Measurements from ENCODE around the gene PRAC1. TPM values are rescaled to one million over a fixed set of nuclear protein-coding genes. Genes with fewer than 3 reads are reported as not detected.

PRAC1 gene
- total RNA-seq, 2 experiments from 2014 or later, result not detected

- no peaks in the 10 kb centered on the region for H3K9me3 ChIP-seq (ENCODE audit: low read length)
- no peaks in the 10 kb centered on the region for H4K20me1 ChIP-seq (ENCODE audit: insufficient read depth, low read length)
- H3K4me3 ChIP-seq (ENCODE audit: low read depth, low read length, poor library complexity, severe bottlenecking), result no peak overlapping the region
- no peak for DNase-seq (ENCODE audit: low spot score)
- H3K9me2 ChIP-seq (ENCODE audit: insufficient read depth, low read length), result no peaks in the 10 kb centered on the region
- ChIA-PET POLR2A (no interaction called here), CTCF (ENCODE audit: unreplicated experiment) (no interaction called here)
- no peaks in the 10 kb centered on the region for H3K36me3 ChIP-seq (ENCODE audit: insufficient read depth, low read length)
- no peak overlapping the region for H2AFZ ChIP-seq (ENCODE audit: low read length)
- intact Hi-C loops (cut with micrococcal nuclease; ENCODE audit: unreplicated experiment), result no loop called here
- TF ChIP-seq CTCF (conservative IDR thresholded peaks at IDR 0.05; ENCODE audit: low read length), result no peak
- no peak for TF ChIP-seq EZH2phosphoT487 (IDR thresholded peaks at IDR 0.05; ENCODE audit: borderline replicate concordance, low read depth, low read length)
- H3K4me2 ChIP-seq (ENCODE audit: low read length), result no peak overlapping the region
- BruUV-seq (replicated peaks), result no TSS peak
- H3K4me1 ChIP-seq (ENCODE audit: insufficient read depth, low read length, poor library complexity, severe bottlenecking), result no peaks in the 10 kb centered on the region
- no peak overlapping the region for H3K27ac ChIP-seq (ENCODE audit: low read depth, low read length, poor library complexity, severe bottlenecking)
- no peaks in the 10 kb centered on the region for H3K79me2 ChIP-seq (ENCODE audit: insufficient read depth, low read depth, low read length)
Observed at GRCh38 chr17:48756830-48757251, 34.5 kb upstream of the PRAC1 start.

DNA sequence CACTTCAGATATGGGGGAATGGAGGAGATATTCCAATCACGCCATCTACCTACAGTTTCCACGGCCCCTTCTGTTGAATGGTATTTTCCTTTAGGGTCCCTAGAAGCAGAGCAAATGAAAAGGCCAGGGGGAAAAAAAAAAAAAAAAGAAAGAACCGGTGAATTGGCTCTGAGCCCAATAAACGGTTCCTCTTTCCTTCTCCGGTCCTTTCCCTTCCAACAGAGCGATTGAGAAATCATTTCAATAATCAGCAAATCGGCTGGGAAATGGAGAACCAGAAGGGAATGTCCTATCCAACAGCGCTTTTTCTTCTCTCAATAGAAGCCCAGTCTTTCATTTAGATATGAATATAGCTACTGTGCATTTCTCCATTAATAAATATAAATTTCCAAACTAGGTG lies 33.0 kb upstream of the PRAC1 start:
- DNase-seq (ENCODE audit: low spot score), result no peak
- no peaks in the 10 kb centered on the region for H3K4me1 ChIP-seq (ENCODE audit: insufficient read depth, low read length, poor library complexity, severe bottlenecking)
- H3K4me3 ChIP-seq (ENCODE audit: low read depth, low read length, poor library complexity, severe bottlenecking), result no peak overlapping the region
- H3K4me2 ChIP-seq (ENCODE audit: low read length), result no peak overlapping the region
- no peak for TF ChIP-seq EZH2phosphoT487 (IDR thresholded peaks at IDR 0.05; ENCODE audit: borderline replicate concordance, low read depth, low read length)
- no peak for TF ChIP-seq CTCF (conservative IDR thresholded peaks at IDR 0.05; ENCODE audit: low read length)
- intact Hi-C loops (cut with micrococcal nuclease; ENCODE audit: unreplicated experiment), result no loop called here
- H2AFZ ChIP-seq (ENCODE audit: low read length), result no peak overlapping the region
- H3K9me3 ChIP-seq (ENCODE audit: low read length), result no peaks in the 10 kb centered on the region
- ChIA-PET POLR2A (no interaction called here), CTCF (ENCODE audit: unreplicated experiment) (no interaction called here)
- BruUV-seq (replicated peaks), result no TSS peak
- H3K79me2 ChIP-seq (ENCODE audit: insufficient read depth, low read depth, low read length), result no peaks in the 10 kb centered on the region
- H3K36me3 ChIP-seq (ENCODE audit: insufficient read depth, low read length), result no peaks in the 10 kb centered on the region
- H3K9me2 ChIP-seq (ENCODE audit: insufficient read depth, low read length), result no peaks in the 10 kb centered on the region
- H4K20me1 ChIP-seq (ENCODE audit: insufficient read depth, low read length), result no peaks in the 10 kb centered on the region
- H3K27ac ChIP-seq (ENCODE audit: low read depth, low read length, poor library complexity, severe bottlenecking), result no peak overlapping the region

DNA sequence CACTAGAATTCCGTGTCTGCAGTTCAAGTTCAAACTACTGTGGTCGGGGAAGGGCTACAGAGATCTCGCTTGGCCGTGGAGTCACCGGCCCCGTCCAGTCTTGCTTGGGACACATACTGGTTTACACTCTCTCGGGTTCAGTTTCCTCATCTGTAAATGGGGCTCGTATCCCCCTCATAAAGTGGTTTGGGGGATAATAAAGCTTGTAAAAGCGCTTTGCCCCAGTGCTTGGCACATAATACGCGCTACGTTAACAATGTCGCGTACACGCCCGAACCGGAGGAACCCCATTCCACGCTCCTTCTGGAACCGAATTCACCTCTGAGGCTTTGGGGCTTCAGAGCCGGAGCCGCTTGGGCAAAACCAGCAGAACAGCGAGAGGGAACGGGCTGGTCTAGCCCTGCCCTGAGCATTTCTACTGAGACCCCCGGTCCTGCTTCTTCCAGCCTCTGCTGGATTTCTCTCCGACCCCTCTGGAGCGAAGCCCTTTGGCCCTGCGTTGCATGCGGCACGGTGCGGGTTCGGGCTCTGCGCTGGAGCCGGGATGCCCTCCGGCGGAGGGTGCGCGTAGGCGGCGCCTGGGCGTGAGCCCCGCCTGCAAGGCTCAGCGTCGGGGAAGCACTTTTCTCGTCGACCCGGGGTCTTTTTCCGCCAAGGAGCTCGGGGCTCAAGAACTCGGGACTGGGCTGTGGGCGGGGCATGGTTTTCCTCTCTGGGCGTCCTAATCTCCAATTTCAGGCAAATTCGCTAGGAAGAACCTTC lies 32.4 kb upstream of the PRAC1 start:
- no peak overlapping the region for H3K4me2 ChIP-seq (ENCODE audit: low read length)
- intact Hi-C loops (cut with micrococcal nuclease; ENCODE audit: unreplicated experiment), result no loop called here
- no peak for DNase-seq (ENCODE audit: low spot score)

More for the DNA sequence above, 32.4 kb upstream of the PRAC1 start:
- Histone ChIP-seq H3K9me2 (ENCODE audit: insufficient read depth, low read length) (no peaks in the 10 kb centered on the region), H3K36me3 (ENCODE audit: insufficient read depth, low read length) (no peaks in the 10 kb centered on the region), H3K27ac (ENCODE audit: low read depth, low read length, poor library complexity, severe bottlenecking) (no peak overlapping the region), H4K20me1 (ENCODE audit: insufficient read depth, low read length) (no peaks in the 10 kb centered on the region), H3K4me3 (ENCODE audit: low read depth, low read length, poor library complexity, severe bottlenecking) (no peak overlapping the region), H2AFZ (ENCODE audit: low read length) (no peak overlapping the region), H3K79me2 (ENCODE audit: insufficient read depth, low read depth, low read length) (no peaks in the 10 kb centered on the region), H3K9me3 (ENCODE audit: low read length) (no peaks in the 10 kb centered on the region), H3K4me1 (ENCODE audit: insufficient read depth, low read length, poor library complexity, severe bottlenecking) (no peaks in the 10 kb centered on the region)
- no TSS peak for BruUV-seq (replicated peaks)
- ChIA-PET CTCF (ENCODE audit: unreplicated experiment) (no interaction called here), POLR2A (no interaction called here)
- no peak for TF ChIP-seq CTCF (conservative IDR thresholded peaks at IDR 0.05; ENCODE audit: low read length)
- TF ChIP-seq EZH2phosphoT487 (IDR thresholded peaks at IDR 0.05; ENCODE audit: borderline replicate concordance, low read depth, low read length), result no peak

Measured in OCI-LY7 (cell line).